Endothelial cell of umbilical vein (primary cell): Measurements from ENCODE around the gene C1orf94. TPM values are rescaled to one million over a fixed set of nuclear protein-coding genes. Genes with fewer than 3 reads are reported as not detected.

Experiments
- BruUV-seq: library from RNA; stranded (reverse); fragments of 400-500 nt; replicated peaks from 2 replicates; lab custom pipeline; 2021; lab: Mats Ljungman, UMichigan
- CTCF ChIA-PET: fragments of 300-600, 350-600 bp; sonication (Branson Sonifier 250); formaldehyde crosslinking; loops from one replicate; lab custom pipeline; 2021; ENCODE audit warnings: antibody characterized with exemption, inconsistent platforms; lab: Charles Lee
- POLR2A ChIA-PET: fragments of 300-600, 350-600 bp; sonication (Branson Sonifier 250); formaldehyde crosslinking; loops from one replicate; lab custom pipeline; 2021; ENCODE audit warnings: antibody characterized with exemption, inconsistent platforms; lab: Charles Lee
- DNase-seq: peaks from one replicate; pipeline ENCODE4 v3.0.0-alpha.2; 2011; ENCODE audit warnings: low read depth, low spot score
- FAIRE-seq: peaks from 2 replicates; lab custom pipeline; 2011; peaks lifted over from hg19 to GRCh38; lab: Jason Lieb, UNC
- H2AFZ ChIP-seq: 2 replicates; pipeline ENCODE4 v1.6.0; 2012; ENCODE audit warnings: low read depth, low read length, control low read depth, inconsistent platforms
- H3K27ac ChIP-seq: 2 replicates; pipeline ENCODE4 v1.5.1; 2011; ENCODE audit warnings: low read depth, mild to moderate bottlenecking, control low read depth, low read length, moderate library complexity; ENCODE audit not compliant: insufficient read depth
- H3K27me3 ChIP-seq, 2 experiments: 2 replicates each; pipeline versions ENCODE4 v1.6.0 to v1.6.1; 2011; ENCODE audit warnings: low read length in 2 of 2, mixed read lengths in 1 of 2; ENCODE audit not compliant: control insufficient read depth in 2 of 2, insufficient read depth in 2 of 2
- H3K36me3 ChIP-seq, 2 experiments: 2 replicates in 1 of 2; 3 replicates in 1 of 2; pipeline ENCODE4 v1.5.1; 2011; ENCODE audit warnings: low read length in 2 of 2, mild to moderate bottlenecking in 1 of 2, moderate library complexity in 1 of 2; ENCODE audit not compliant: control insufficient read depth in 2 of 2, insufficient read depth in 2 of 2; ENCODE audit errors: extremely low read depth in 1 of 2
- H3K4me1 ChIP-seq: 3 replicates; pipeline ENCODE4 v1.5.1; 2011; ENCODE audit warnings: mild to moderate bottlenecking, low read length; ENCODE audit not compliant: control insufficient read depth, insufficient read depth; ENCODE audit errors: extremely low read depth
- H3K4me2 ChIP-seq: 2 replicates; pipeline ENCODE4 v1.6.1; 2011; ENCODE audit warnings: low read length, control low read depth, mixed read lengths; ENCODE audit not compliant: insufficient read depth
- H3K4me3 ChIP-seq, 3 experiments: fragments of 200-600 bp in 1 of 3; sonication (generic), shearing (Covaris generic) in 1 of 3; replicated peaks in 1 of 3; 2 replicates each; pipeline ENCODE4 v1.5.1; 2011 to 2016; ENCODE audit warnings: control low read depth in 3 of 3, low read length in 3 of 3, mild to moderate bottlenecking in 2 of 3, inconsistent platforms in 1 of 3, low read depth in 1 of 3, moderate library complexity in 1 of 3; ENCODE audit not compliant: insufficient read depth in 1 of 3
- H3K79me2 ChIP-seq: 2 replicates; pipeline ENCODE4 v1.6.0; 2012; ENCODE audit warnings: low read length, inconsistent platforms; ENCODE audit not compliant: control insufficient read depth, insufficient read depth
- H3K9ac ChIP-seq: replicated peaks from 2 replicates; pipeline ENCODE3; 2011; ENCODE audit warnings: low read length, control low read depth; ENCODE audit not compliant: insufficient read depth; ENCODE audit errors: extremely low read depth
- H3K9me1 ChIP-seq: replicated peaks from 3 replicates; pipeline ENCODE4 v1.6.0; 2011; ENCODE audit warnings: mild to moderate bottlenecking, low read length; ENCODE audit not compliant: control insufficient read depth, insufficient read depth; ENCODE audit errors: extremely low read depth
- H3K9me3 ChIP-seq: replicated peaks from 2 replicates; pipeline ENCODE4 v1.5.1; 2012; ENCODE audit warnings: low read length, inconsistent platforms; ENCODE audit not compliant: control insufficient read depth, insufficient read depth
- H4K20me1 ChIP-seq: replicated peaks from 2 replicates; pipeline ENCODE3; 2011; ENCODE audit warnings: mild to moderate bottlenecking, low read length; ENCODE audit not compliant: control insufficient read depth, insufficient read depth; ENCODE audit errors: extremely low read depth
- EZH2 ChIP-seq: IDR thresholded peaks from 2 replicates; pipeline ENCODE4 v1.6.1; 2012; ENCODE audit warnings: borderline replicate concordance, low read depth, mild to moderate bottlenecking, moderate library complexity, low read length, inconsistent platforms; ENCODE audit not compliant: severe bottlenecking
- GATA2 ChIP-seq: IDR thresholded peaks from 2 replicates; pipeline ENCODE4 v1.7.0; 2011; ENCODE audit warnings: low read depth, mild to moderate bottlenecking, moderate library complexity, mixed read lengths, low read length; ENCODE audit not compliant: insufficient read length, insufficient read depth
- MAX ChIP-seq: IDR thresholded peaks from 2 replicates; pipeline ENCODE4 v1.6.1; 2011; ENCODE audit not compliant: insufficient read depth, insufficient read length
- MYC ChIP-seq: IDR thresholded peaks from one replicate; pipeline ENCODE4 v1.6.1; 2011; ENCODE audit warnings: mild to moderate bottlenecking, low read depth, low read length
- POLR2AphosphoS5 ChIP-seq: IDR thresholded peaks from 2 replicates; pipeline ENCODE4 v1.6.1; 2012; ENCODE audit warnings: low read depth, mild to moderate bottlenecking, control low read depth, low read length, moderate library complexity; ENCODE audit not compliant: insufficient read depth
- dilution Hi-C: fragments of 300-500 bp; cut with MboI; formaldehyde crosslinking; loops from one replicate; pipeline ENCODE4 v1.15.0; 2019; ENCODE audit warnings: low sequenced_read_pairs; ENCODE audit not compliant: extremely low pct_ligation_motif_present
- intact Hi-C: fragments of 100-400 bp; cut with micrococcal nuclease; formaldehyde crosslinking; loops from one replicate; pipeline ENCODE4 v1.10.0; 2022
- polyA plus RNA-seq, 4 experiments: library from polyadenylated mRNA; depleted of rRNA in 3 of 4; stranded (reverse) in 3 of 4; unstranded in 1 of 4; fragments of >200 nt; gene quantifications; 2 replicates each; pipeline versions ENCODE4 v1.2.1 to v1.2.3, GENCODE V29; 2011 to 2012; ENCODE audit warnings: missing spikeins in 1 of 4
- total RNA-seq: library from RNA; stranded (reverse); gene quantifications from 2 replicates; pipeline ENCODE4 v1.2.3, GENCODE V29; 2021
- TF ChIP-seq, protein P1 (sequence below), 2 donors: IDR thresholded peaks; 1 replicate in 1 of 2; 2 replicates in 1 of 2; pipeline ENCODE4 v1.5.1; 2011; ENCODE audit warnings: low read length in 2 of 2, mild to moderate bottlenecking in 2 of 2, moderate library complexity in 2 of 2, control low read depth in 1 of 2, inconsistent platforms in 1 of 2, low read depth in 1 of 2; ENCODE audit not compliant: insufficient read depth in 1 of 2; ENCODE audit errors: extremely low read depth in 1 of 2

Gene C1orf94
- total and polyA plus RNA-seq, 2 donors (not counting 3 experiments of a cell fraction or from before 2014, with no cell fraction given), result not detected

DNA sequence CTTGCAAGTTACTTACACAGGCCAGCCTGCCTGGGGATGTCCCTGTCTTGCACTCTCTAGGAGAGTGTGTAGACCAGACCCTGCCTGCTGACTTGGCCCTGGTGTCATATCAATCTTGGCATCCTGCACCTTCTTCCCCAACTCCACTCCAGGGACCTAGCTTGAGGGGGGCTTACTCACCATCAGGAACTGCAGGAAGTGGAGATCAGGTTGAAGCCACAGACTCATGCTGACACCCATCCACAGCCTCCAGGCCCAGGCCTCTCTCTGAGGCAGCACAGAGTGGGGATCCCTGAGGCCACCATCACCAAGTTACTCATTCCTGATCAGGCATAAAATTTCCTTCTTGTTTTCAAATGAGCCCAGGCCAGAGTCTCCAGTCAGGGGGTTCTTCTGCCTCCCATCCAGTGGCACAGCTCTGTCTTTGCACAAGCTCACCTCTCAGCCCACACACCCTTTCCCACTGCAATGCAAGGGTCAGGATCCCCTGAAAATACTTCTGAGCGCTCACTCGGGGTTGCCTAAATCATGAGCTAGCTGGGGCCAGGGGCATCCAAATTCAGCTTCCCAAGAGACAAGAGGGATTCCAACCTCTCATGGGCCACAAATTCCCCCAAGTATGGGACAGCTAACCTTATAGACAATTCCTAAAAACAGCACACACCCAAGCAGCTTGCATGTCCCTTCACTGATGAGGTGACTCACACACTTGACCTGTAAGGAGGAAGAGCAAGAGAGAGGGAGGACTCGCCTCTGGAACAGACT is 45.1 kb upstream of the C1orf94 start:
- no peak overlapping the region for H3K9ac ChIP-seq
- H4K20me1 ChIP-seq, result no peaks in the 10 kb centered on the region
- no TSS peak for BruUV-seq
- peaks cover 1% of the 10 kb centered on the region for H3K9me3 ChIP-seq
- H3K9me1 ChIP-seq, result no peaks in the 10 kb centered on the region
- DNase-seq, result no peak
- no peaks in the 10 kb centered on the region for H3K79me2 ChIP-seq
- ChIA-PET CTCF (no interaction called here), POLR2A (no interaction called here)
- intact Hi-C loops, result no loop called here
- no peaks in the 10 kb centered on the region for H3K36me3 ChIP-seq
- no peak overlapping the region for H3K27ac ChIP-seq
- no peak overlapping the region for H3K4me2 ChIP-seq
- H3K4me1 ChIP-seq, result no peaks in the 10 kb centered on the region
- TF ChIP-seq, protein P1, sequence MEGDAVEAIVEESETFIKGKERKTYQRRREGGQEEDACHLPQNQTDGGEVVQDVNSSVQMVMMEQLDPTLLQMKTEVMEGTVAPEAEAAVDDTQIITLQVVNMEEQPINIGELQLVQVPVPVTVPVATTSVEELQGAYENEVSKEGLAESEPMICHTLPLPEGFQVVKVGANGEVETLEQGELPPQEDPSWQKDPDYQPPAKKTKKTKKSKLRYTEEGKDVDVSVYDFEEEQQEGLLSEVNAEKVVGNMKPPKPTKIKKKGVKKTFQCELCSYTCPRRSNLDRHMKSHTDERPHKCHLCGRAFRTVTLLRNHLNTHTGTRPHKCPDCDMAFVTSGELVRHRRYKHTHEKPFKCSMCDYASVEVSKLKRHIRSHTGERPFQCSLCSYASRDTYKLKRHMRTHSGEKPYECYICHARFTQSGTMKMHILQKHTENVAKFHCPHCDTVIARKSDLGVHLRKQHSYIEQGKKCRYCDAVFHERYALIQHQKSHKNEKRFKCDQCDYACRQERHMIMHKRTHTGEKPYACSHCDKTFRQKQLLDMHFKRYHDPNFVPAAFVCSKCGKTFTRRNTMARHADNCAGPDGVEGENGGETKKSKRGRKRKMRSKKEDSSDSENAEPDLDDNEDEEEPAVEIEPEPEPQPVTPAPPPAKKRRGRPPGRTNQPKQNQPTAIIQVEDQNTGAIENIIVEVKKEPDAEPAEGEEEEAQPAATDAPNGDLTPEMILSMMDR (IDR thresholded peaks at IDR 0.05; ENCODE audit: extremely low read depth in 1 of 2, insufficient read depth in 1 of 2, low read depth in 1 of 2, low read length in 2 of 2), result no peak
- TF ChIP-seq MAX, result no peak
- no peak for TF ChIP-seq MYC
- no peak for TF ChIP-seq POLR2AphosphoS5
- TF ChIP-seq GATA2, result no peak
- TF ChIP-seq EZH2, result no peak
- H3K4me3 ChIP-seq, result no peak overlapping the region
- no peak for FAIRE-seq
- no peak overlapping the region for H2AFZ ChIP-seq
- no peaks in the 10 kb centered on the region for H3K27me3 ChIP-seq
- dilution Hi-C loops, result no loop called here
